H9 (cell line): Measurements from ENCODE around the gene RMI1. TPM values are rescaled to one million over a fixed set of nuclear protein-coding genes. Genes with fewer than 3 reads are reported as not detected.

ENCODE experiments used
- DNase-seq: peaks from one replicate; pipeline ENCODE4 v3.0.0-alpha.2; 2017
- H2AFZ ChIP-seq: one replicate; pipeline ENCODE4 v1.6.1; 2013; ENCODE audit warnings: mild to moderate bottlenecking, low read length, control low read depth, moderate library complexity
- H2AK5ac ChIP-seq: 2 replicates; pipeline ENCODE4 v1.6.1; 2013; ENCODE audit warnings: low read length, control low read depth, mixed read lengths; ENCODE audit not compliant: insufficient read length
- H2BK120ac ChIP-seq: one replicate; pipeline ENCODE4 v1.6.1; 2013; ENCODE audit warnings: low read depth, mild to moderate bottlenecking, low read length, control low read depth, inconsistent platforms; ENCODE audit not compliant: poor library complexity, severe bottlenecking
- H2BK12ac ChIP-seq: 2 replicates; pipeline ENCODE4 v1.6.1; 2013; ENCODE audit warnings: low read length, control low read depth, mixed read lengths, low read depth; ENCODE audit not compliant: insufficient read length
- H2BK15ac ChIP-seq: 2 replicates; pipeline ENCODE4 v1.6.1; 2013; ENCODE audit warnings: low read depth, low read length, control low read depth
- H2BK20ac ChIP-seq: one replicate; pipeline ENCODE4 v1.6.1; 2013; ENCODE audit warnings: low read depth, mild to moderate bottlenecking, low read length, control low read depth, inconsistent platforms; ENCODE audit not compliant: poor library complexity, severe bottlenecking
- H2BK5ac ChIP-seq: 2 replicates; pipeline ENCODE4 v1.6.1; 2013; ENCODE audit warnings: low read length, control low read depth, mixed read lengths; ENCODE audit not compliant: insufficient read length
- H3K14ac ChIP-seq: 2 replicates; pipeline ENCODE4 v1.6.1; 2013; ENCODE audit warnings: low read length, control low read depth; ENCODE audit not compliant: insufficient read depth
- H3K18ac ChIP-seq: 2 replicates; pipeline ENCODE4 v1.6.1; 2013; ENCODE audit warnings: low read depth, mild to moderate bottlenecking, mixed read lengths, low read length, control low read depth; ENCODE audit not compliant: insufficient read length
- H3K23ac ChIP-seq: 2 replicates; pipeline ENCODE4 v1.6.1; 2013; ENCODE audit warnings: low read length, control low read depth, mixed read lengths, low read depth; ENCODE audit not compliant: insufficient read length
- H3K23me2 ChIP-seq: 2 replicates; pipeline ENCODE4 v1.6.1; 2013; ENCODE audit warnings: low read depth, mild to moderate bottlenecking, mixed read lengths, low read length, control low read depth; ENCODE audit not compliant: insufficient read length, poor library complexity, severe bottlenecking
- H3K27ac ChIP-seq: 2 replicates; pipeline ENCODE4 v1.5.1; 2013; ENCODE audit warnings: low read length, control low read depth, mixed read lengths, low read depth; ENCODE audit not compliant: insufficient read length
- H3K27me3 ChIP-seq: 2 replicates; pipeline ENCODE4 v1.6.1; 2013; ENCODE audit warnings: low read length, control low read depth, inconsistent platforms; ENCODE audit not compliant: insufficient read depth
- H3K4ac ChIP-seq: 2 replicates; pipeline ENCODE4 v1.6.1; 2013; ENCODE audit warnings: low read depth, mild to moderate bottlenecking, control low read depth, inconsistent platforms, low read length, moderate library complexity
- H3K4me1 ChIP-seq: 2 replicates; pipeline ENCODE4 v1.6.1; 2013; ENCODE audit warnings: low read length, control low read depth, inconsistent platforms; ENCODE audit not compliant: insufficient read depth
- H3K4me2 ChIP-seq: 2 replicates; pipeline ENCODE4 v1.6.1; 2013; ENCODE audit warnings: low read length, control low read depth, mixed read lengths; ENCODE audit not compliant: insufficient read length, insufficient read depth
- H3K56ac ChIP-seq: 2 replicates; pipeline ENCODE4 v1.6.1; 2013; ENCODE audit warnings: low read depth, mild to moderate bottlenecking, mixed read lengths, low read length, control low read depth; ENCODE audit not compliant: insufficient read length
- H3K79me1 ChIP-seq: 2 replicates; pipeline ENCODE4 v1.6.1; 2013; ENCODE audit warnings: low read depth, mild to moderate bottlenecking, moderate library complexity, low read length, control low read depth, inconsistent platforms; ENCODE audit not compliant: insufficient read depth, poor library complexity, severe bottlenecking
- H3K79me2 ChIP-seq: 2 replicates; pipeline ENCODE4 v1.6.1; 2013; ENCODE audit warnings: low read length, control low read depth, inconsistent platforms; ENCODE audit not compliant: insufficient read depth
- H3K9ac ChIP-seq: 2 replicates; pipeline ENCODE4 v1.6.1; 2013; ENCODE audit warnings: low read length, control low read depth, mixed read lengths; ENCODE audit not compliant: insufficient read length; ENCODE audit errors: extremely low read depth
- H3K9me3 ChIP-seq: one replicate; pipeline ENCODE4 v1.6.1; 2013; ENCODE audit warnings: low read depth, low read length, inconsistent platforms; ENCODE audit not compliant: control insufficient read depth
- H3T11ph ChIP-seq: one replicate; pipeline ENCODE4 v1.6.1; 2013; ENCODE audit warnings: mild to moderate bottlenecking, low read length, control low read depth, inconsistent platforms
- H4K20me1 ChIP-seq: one replicate; pipeline ENCODE4 v1.6.1; 2013; ENCODE audit not compliant: control insufficient read depth, insufficient read length, insufficient read depth
- H4K5ac ChIP-seq: 2 replicates; pipeline ENCODE4 v1.6.1; 2013; ENCODE audit warnings: low read depth, mild to moderate bottlenecking, mixed read lengths, low read length, control low read depth; ENCODE audit not compliant: insufficient read length
- H4K8ac ChIP-seq: replicated peaks from 2 replicates; pipeline ENCODE4 v1.6.1; 2013; ENCODE audit warnings: low read length, control low read depth, mixed read lengths, low read depth; ENCODE audit not compliant: insufficient read length
- H4K91ac ChIP-seq: 2 replicates; pipeline ENCODE4 v1.6.1; 2013; ENCODE audit warnings: low read depth, mild to moderate bottlenecking, moderate library complexity, mixed read lengths, low read length, control low read depth; ENCODE audit not compliant: insufficient read length
- H3K27ac Mint-ChIP-seq, 3 experiments: 2 replicates in 2 of 3; 3 replicates in 1 of 3; pipeline ENCODE4 v1.8.0; 2020 to 2021; ENCODE audit warnings: mixed read lengths in 3 of 3, mild to moderate bottlenecking in 1 of 3, moderate library complexity in 1 of 3
- H3K27me3 Mint-ChIP-seq: 2 replicates; pipeline ENCODE4 v1.8.0; 2021; ENCODE audit warnings: low read depth, mild to moderate bottlenecking, moderate library complexity, mixed read lengths
- H3K36me3 Mint-ChIP-seq, 3 experiments: 2 replicates in 2 of 3; 3 replicates in 1 of 3; pipeline ENCODE4 v1.8.0; 2020 to 2021; ENCODE audit warnings: low read depth in 3 of 3, mixed read lengths in 3 of 3; ENCODE audit not compliant: insufficient read depth in 1 of 3
- H3K4me1 Mint-ChIP-seq, 2 experiments: 2 replicates each; pipeline ENCODE4 v1.8.0; 2020; ENCODE audit warnings: mixed read lengths in 2 of 2
- H3K4me3 Mint-ChIP-seq, 2 experiments: 2 replicates in 1 of 2; 3 replicates in 1 of 2; pipeline ENCODE4 v1.8.0; 2020 to 2021; ENCODE audit warnings: mild to moderate bottlenecking in 2 of 2, mixed read lengths in 2 of 2, moderate library complexity in 1 of 2
- H3K9me3 Mint-ChIP-seq, 2 experiments: 2 replicates in 1 of 2; 3 replicates in 1 of 2; pipeline ENCODE4 v1.8.0; 2020; ENCODE audit warnings: mild to moderate bottlenecking in 2 of 2, mixed read lengths in 2 of 2, moderate library complexity in 1 of 2
- CTCF ChIP-seq: fragments of 200-600 bp; sonication (generic); conservative IDR thresholded peaks from 3 replicates; pipeline ENCODE4 v1.8.0; 2021; ENCODE audit warnings: antibody characterized with exemption, mild to moderate bottlenecking
- WGBS: extraction: QIAGEN DNeasy Blood & Tissue Kit; methylation state at CpG from one replicate; pipeline ENCODE4 v1.1.7; 2013; ENCODE audit warnings: missing lambda C conversion rate, low lambda C conversion rate, mixed read lengths; ENCODE audit not compliant: insufficient read length; ENCODE audit errors: extremely low coverage; 5-methylcytosine and 5-hydroxymethylcytosine counted together
- total RNA-seq: library from RNA; stranded (reverse); gene quantifications from 2 replicates; pipeline ENCODE4 v1.2.1, GENCODE V29; 2021

The RMI1 gene
- total RNA-seq, 1 experiment from 2014 or later, result 22.4 TPM

- H3K4me2 ChIP-seq, result no peak overlapping the region
- no peaks in the 10 kb centered on the region for H3K9me3 ChIP-seq
- no peaks in the 10 kb centered on the region for H3K4me1 ChIP-seq
- no peaks in the 10 kb centered on the region for H3K27me3 Mint-ChIP-seq
- H4K5ac ChIP-seq, result no peak overlapping the region
- H3K27ac Mint-ChIP-seq, result 0 out of 7 replicates have a peak overlapping the region, but pooled peaks of 1 of the 3 experiments have one; percentile 32
- H3K4me1 Mint-ChIP-seq, result peaks cover 14 to 21% of the 10 kb centered on the region in 2 experiments; a peak in 3 of 4 replicates
- H3K18ac ChIP-seq, result no peak overlapping the region
- no peak overlapping the region for H4K8ac ChIP-seq
- H3K4me3 Mint-ChIP-seq, result 0 out of 5 replicates have a peak overlapping the region, but pooled peaks of 1 of the 2 experiments have one; percentile 20
- WGBS, result no CpG with 5 or more reads among the region's 2 CpGs
- no peak overlapping the region for H2AK5ac ChIP-seq
- no peak overlapping the region for H2BK12ac ChIP-seq
- no peak overlapping the region for H3K9ac ChIP-seq
- TF ChIP-seq CTCF, result no peak
- no peak overlapping the region for H3K14ac ChIP-seq
- H3K27me3 ChIP-seq, result no peaks in the 10 kb centered on the region
- H3K36me3 Mint-ChIP-seq, result peaks cover 84 to 98% (median 98%) of the 10 kb centered on the region in 3 experiments
- no peak overlapping the region for H2BK5ac ChIP-seq
- no peak overlapping the region for H2BK20ac ChIP-seq
- no peak overlapping the region for H2AFZ ChIP-seq
- no peak overlapping the region for H3K23ac ChIP-seq
- no peak overlapping the region for H2BK120ac ChIP-seq
- DNase-seq, result no peak
- peaks cover 11% of the 10 kb centered on the region for H3K79me1 ChIP-seq
- H3K27ac ChIP-seq, result no peak overlapping the region
- no peaks in the 10 kb centered on the region for H3K9me3 Mint-ChIP-seq
- no peak overlapping the region for H4K91ac ChIP-seq
- H4K20me1 ChIP-seq, result no peaks in the 10 kb centered on the region
- H2BK15ac ChIP-seq, result no peak overlapping the region
- H3T11ph ChIP-seq, result no peak overlapping the region
- no peaks in the 10 kb centered on the region for H3K23me2 ChIP-seq
- H3K56ac ChIP-seq, result no peak overlapping the region
- no peak overlapping the region for H3K4ac ChIP-seq
- peaks cover 9% of the 10 kb centered on the region for H3K79me2 ChIP-seq
Measured at GRCh38 chr9:83972286-83972685, 8.3 kb upstream of the RMI1 start.
